NCI-H748 treated with DMSO at 0.1 percent for 48 hours (cell line): ENCODE measurements around the gene TYROBP.
"Not testable (repeated sequence)": the region's sequence is repeated elsewhere in the genome, so short reads cannot be mapped to it uniquely, and the experiment has no call there.

Experiments used
- DNase-seq: peaks from one replicate; lab custom pipeline; 2025; lab: John Stamatoyannopoulos, UW

TYROBP gene

DNA sequence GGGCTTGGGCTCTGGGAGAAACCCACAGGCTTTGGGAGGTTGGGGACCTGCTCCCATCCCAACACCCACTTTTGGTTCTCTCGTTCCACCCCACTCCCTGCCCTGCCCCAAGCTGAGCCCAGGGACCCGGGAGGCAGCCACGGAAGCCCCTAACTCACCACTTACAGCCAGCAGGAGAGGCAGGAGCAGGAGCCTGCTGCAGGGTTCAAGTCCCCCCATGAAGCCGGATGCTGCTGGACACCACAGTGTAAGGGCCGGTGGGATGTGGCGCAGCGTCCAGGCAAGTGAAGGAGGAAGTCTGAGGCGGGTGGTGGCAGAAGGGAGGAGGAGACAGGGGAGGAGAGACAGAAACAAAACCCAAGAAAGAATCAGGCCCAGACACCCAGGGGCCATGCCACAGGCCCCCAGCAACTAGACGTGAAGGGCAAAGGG lies at the start of gene TYROBP:
TYROBP (minus strand) TSS at position 286 of the 432 bp plus-strand sequence; CDS start at position 219, 67 bp downstream.
- DNase-seq: no peak

- not testable (repeated sequence) for DNase-seq
These were observed 49.3 kb upstream of the TYROBP start for GRCh38 chr19:35957411-35957810.

DNA sequence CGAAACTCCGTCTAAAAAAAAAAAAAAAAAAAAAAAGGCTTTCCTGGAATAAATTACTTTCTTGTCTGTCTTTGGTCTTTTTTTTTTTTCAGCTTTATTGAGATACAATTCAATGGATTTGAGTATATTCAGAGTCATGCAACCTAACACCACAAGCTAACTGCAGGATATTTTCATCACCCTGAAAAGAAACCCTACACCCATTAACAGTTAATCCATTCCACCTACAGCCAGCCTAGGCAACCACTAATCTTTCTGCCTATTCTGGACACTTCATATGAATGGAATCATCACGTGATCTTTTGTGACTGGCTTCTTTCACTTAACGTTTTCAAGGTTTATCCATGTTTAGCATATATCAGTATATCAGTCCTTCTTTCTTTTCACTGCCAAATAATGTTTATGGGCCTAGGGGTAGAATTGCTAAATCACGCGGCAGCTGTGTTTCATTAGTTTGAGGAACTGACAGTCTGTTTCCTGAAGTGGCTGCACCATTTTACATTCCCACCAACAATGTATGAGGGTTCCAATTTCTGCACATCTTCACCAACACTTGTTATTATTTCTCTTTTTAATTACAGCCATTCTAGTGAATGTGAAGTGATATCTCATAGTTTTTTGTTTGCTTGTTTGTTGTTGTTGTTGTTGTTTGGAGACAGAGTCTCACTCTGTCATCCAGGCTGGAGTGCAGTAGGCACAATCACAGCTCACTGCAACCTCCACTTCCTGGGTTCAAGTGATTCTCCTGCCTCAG lies 48.0 kb upstream of the TYROBP start:
- DNase-seq: no peak

DNA sequence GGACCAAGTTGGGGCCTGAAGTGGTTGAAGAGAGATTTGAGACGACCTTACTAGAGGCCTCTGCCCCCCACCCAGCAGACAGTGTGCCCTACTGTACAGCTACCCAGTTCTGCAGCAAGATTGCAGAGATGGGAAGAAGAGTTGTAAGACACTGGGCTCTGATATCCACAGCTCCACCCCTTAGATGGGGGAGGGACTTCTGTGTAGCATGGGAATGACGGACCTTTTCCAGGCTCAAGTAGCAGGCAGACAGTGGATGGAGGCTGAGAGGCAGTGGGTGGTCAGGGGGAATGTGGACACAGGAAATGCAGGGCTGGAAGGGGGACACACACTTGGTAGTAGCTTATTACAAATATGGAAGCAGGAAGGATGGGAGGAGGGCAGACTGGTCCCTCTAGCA lies 41.0 kb upstream of the TYROBP start:
- no peak for DNase-seq

GRCh38 chr19:35946203-35946602 lies 38.1 kb upstream of the TYROBP start:
- DNase-seq: no peak

DNA sequence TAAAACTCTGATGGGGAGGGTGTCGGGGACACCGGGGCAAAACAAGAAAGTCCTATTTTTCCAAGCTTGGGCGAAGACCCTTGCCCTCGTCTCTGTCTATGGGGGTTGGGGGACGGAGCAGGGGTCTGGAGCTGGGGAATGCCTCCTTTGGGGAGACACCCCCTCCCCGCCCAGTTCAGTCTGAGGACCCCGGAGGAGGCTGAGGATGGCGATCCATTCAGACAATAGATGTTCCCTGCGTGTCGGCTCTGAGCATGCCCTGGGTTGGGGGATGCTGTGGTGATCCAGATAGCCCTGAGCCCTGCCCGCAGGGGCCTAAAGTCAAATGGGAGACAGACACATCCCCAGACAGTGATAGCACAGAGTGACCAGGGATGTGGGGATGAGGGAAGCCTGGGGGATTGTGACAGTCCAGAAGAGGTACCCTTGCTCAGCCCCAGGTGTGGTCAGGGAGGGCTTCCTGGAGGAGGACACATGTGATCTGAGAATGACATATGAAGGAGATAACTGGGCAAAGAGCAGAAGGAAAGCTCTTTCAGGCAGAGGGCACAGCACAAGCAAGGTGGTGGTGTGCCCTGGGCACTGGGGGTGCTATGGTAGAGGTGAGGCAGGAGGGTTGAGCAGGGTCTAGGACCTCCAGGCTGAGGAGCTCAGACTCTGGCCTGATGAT lies 37.2 kb upstream of the TYROBP start:
- DNase-seq: no peak

- DNase-seq: no peak
These were observed 36.5 kb upstream of the TYROBP start for GRCh38 chr19:35944556-35944955.

DNA sequence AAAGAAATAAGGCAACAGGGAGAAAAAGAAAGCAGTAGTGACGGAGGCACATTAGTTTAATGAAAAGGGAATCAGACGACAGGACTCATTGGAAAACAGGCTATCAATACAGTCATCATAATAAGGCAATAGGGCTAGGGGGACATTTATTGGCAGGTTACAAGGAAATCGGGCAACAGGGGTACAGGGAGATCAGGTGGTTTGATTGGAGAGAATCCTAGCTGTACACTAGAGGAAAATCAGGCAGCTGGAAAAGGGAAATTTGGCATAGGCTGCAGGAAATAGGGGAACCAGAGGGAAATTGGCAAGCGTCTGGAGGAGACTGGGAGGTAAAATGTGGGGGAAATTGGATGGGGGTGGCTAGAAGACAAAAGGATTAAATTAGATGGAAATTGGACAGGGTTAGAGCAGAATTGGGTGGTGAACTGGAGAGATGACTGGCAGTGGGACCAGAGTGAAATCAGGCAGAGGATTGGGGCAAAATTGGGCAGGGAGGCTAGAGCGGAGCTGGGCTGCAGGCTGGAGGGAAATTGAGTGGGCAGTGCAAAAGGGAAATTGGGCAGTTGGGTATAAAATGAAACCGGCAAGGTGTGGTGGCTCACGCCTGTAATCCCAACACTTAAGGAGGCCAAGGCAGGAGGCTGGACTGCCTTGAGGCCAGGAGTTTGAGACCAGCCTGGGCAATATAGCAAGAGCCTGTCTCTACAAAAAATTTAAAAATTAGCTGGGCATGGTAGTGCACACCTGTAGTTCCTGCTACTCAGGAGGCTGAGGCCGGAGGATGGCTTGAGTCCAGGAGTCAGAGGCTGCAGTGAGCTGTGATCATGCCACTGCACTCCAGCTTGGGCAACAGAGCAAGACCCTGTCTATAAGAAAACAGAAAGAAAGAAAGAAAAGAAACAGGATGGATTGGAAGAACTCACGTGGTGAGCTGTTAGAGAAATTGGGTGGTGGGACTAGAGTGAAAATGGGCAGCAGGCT lies 35.5 kb upstream of the TYROBP start:
- no peak for DNase-seq

- DNase-seq: no peak
These were observed 34.1 kb upstream of the TYROBP start for GRCh38 chr19:35942235-35942634.

GRCh38 chr19:35940839-35941238 lies 32.7 kb upstream of the TYROBP start:
- DNase-seq: no peak

DNA sequence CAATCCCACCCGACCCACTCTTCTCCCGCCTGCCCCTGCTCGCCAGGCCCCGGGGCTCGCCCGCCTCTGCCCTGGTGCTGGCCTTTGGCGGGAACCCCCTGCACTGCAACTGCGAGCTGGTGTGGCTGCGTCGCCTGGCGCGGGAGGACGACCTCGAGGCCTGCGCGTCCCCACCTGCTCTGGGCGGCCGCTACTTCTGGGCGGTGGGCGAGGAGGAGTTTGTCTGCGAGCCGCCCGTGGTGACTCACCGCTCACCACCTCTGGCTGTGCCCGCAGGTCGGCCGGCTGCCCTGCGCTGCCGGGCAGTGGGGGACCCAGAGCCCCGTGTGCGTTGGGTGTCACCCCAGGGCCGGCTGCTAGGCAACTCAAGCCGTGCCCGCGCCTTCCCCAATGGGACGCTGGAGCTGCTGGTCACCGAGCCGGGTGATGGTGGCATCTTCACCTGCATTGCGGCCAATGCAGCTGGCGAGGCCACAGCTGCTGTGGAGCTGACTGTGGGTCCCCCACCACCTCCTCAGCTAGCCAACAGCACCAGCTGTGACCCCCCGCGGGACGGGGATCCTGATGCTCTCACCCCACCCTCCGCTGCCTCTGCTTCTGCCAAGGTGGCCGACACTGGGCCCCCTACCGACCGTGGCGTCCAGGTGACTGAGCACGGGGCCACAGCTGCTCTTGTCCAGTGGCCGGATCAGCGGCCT lies 32.1 kb upstream of the TYROBP start:
- DNase-seq: no peak

- DNase-seq: no peak
These were observed 31.4 kb upstream of the TYROBP start for GRCh38 chr19:35939307-35940077.

GRCh38 chr19:35938282-35939224 lies 30.5 kb upstream of the TYROBP start:
- DNase-seq: no peak

DNA sequence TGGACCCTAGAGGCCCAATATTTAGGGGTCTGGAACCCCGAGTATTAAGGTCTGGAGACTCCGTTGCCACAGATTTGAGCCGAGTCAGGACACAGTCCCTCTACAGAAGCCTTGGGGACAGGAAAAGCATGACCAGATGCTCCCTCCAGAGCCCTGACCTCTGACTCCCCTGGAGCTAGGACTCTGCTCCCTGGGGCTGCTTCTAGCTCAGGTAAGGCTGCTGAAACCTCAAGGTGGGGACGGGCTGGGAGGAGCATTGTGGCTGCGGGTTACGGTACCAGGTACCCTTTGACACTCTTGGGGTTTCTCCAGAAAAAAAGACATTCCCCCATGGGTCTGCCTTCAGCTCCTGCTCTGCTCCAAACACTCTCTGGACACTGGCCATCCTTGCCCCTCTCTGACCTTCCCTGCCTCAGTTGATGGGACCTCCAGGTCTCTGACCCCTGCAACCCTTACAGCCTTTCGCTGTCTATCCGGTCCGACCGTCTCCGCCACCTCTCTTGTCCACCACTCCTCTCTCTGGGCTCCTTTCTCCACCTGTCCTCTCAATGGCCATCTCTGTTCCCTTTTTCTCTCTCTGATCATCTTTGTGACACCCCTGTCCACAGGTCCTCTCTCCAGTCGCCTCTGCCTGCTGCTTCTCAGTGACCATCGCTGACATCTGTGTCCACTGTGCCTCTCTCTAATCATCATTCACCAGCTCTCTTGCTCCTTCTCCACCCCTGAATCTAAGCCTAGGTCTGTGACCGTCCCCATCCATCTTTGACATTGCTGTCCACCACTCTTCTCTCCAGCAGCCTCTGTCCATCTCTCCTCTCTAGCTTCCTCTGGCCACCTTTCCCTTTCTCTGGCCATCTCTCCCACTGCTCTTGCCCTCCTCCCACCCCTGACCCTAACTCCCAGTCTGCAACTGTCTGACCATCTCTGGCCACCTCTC lies 29.5 kb upstream of the TYROBP start:
- no peak for DNase-seq

- no peak for DNase-seq
These were observed 28.7 kb upstream of the TYROBP start for GRCh38 chr19:35936738-35937268.

DNA sequence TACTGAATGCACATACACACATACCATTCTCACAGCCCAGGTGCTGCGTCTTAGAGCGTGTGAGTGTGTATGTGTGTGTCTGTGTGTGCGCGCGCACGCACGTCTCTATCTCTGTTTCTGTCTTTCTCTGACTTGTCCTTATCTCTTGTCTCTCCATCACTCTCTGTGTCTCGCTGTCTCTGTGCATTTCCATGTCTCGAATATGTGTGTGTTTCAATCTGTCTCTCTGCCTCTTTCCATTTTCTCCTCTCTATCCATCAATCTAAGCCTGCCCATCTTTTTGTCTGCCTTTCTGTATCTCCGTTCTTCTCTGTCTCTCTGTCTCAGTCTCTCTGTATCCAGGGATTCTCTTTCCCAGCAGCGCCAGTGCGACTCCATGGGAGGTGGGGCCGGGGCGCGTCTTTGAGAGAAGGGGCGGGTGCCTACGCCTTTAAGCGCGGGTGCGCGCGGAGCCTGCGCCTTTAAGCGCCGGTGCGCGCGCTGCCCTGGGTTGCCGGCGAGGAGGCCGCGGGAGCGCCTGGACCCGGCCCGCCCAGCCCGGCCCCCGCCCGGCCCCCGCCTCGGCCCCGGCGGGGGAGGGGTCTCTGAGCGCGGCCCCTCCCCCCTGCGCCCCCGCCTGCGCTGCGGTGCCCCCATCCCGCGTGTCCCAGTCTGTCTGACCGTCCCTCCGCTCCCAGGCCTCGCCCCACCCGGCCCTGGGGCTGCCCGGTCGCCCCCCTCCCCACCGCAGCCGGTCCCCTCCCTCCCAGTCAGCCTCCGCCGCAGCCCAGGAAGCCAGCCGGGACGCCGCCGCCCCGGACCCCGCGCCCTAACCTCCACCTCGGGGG lies 28.0 kb upstream of the TYROBP start, which contains the start of gene LRFN3:
LRFN3 (plus strand) TSS at position 464 of the 827 bp plus-strand sequence. CDS start 3,052 bp downstream, outside the sequence.
- peak; percentile 81 for DNase-seq

DNA sequence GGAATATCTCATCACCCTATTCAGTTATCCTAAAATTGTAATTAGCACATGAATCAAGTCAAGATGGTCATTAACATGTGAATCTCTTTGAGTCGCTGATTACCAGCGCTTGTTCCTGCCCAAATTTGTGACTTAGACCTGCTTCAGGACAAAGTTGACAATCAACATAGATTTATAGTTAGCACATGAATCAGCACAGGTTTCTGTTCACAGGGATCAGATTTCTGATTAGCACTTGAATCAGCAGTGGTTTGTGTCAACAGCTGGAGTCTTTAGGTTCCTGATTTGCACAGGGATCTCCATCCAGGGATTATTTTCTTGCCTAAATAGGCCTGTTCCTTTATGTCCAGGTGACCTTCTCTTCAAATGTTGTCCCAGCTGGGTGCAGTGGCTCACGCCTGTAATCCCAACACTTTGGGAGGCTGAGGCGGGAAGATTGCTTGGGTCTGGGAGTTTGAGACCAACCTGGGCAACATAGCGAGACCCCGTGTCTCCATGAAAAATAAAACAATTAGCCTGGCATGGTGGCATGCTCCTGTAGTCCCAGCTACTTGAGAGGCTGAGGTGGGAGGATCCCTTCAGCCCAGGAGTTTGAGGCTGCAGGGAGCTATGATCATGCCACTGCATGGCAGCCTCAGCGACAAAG lies 24.3 kb upstream of the TYROBP start:
- DNase-seq: no peak
